Renal cortex interstitium (tissue), 11 donors: ENCODE results near the gene SLC9B2. TPM values are rescaled to one million over a fixed set of nuclear protein-coding genes. Genes with fewer than 3 reads are reported as not detected.

Experiments
- DNase-seq, 11 donors: peaks; one replicate each; pipeline ENCODE4 v3.0.0-alpha.2; 2013; ENCODE audit warnings: low read depth in 9 of 11, low spot score in 4 of 11; ENCODE audit errors: extremely low read depth in 1 of 11
- polyA plus RNA-seq, 3 donors: library from polyadenylated mRNA; unstranded; fragments of 120-200 nt; gene quantifications; one replicate each; pipeline ENCODE4 v1.2.1, GENCODE V29; 2013; ENCODE audit not compliant: insufficient read length in 3 of 3

The SLC9B2 gene
- polyA plus RNA-seq, 3 donors = 5.3 to 8.2 (median 6.0) TPM

DNA sequence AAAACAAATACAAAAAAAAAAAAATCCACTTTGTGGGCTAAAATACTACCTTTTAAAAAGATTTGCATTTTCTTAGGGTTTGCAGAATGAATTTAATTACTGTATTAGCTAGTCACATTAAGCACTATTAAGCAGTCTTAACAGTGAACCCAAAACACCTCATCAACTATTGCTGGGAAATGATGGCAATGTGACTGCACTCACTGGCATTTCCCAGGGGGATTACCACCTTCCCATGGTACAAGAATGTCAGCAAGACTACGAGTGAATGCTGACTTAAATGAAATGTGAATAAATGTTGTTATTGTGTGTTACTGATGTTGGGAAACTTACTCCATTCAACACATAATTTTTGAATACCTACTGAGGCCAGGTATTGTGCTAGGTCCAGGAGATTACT lies 10.0 kb upstream of the SLC9B2 start:
- no peak for DNase-seq

DNA sequence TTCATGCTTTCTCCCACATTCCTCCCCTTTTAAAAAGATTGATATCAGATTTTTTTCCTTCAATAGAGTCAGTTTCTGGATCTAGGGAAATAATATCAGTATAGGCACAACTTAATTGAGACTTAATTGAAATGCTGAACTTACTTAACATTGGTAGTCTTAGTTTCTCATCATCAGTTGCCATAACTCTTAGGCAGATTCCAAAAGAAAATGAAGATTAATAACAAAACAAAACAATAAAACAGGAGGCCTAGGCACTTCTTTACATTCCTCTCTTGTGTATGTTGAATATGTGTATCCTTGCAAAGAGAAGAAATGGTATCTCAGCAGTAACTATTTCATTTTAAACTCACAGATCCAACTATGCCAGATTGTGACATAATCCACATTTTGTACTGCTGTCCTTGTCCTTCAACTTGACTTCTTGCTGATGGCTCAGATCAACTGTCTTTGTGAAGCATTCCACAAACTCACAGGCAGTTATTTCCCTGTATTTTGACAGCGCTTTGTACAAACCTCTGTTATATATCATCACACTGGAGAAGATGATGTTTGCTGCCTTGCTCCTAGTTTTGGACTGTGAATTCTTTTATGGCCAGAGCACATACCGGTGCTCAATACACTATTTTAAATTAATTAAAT lies 9.1 kb upstream of the SLC9B2 start:
- DNase-seq = no peak

DNA sequence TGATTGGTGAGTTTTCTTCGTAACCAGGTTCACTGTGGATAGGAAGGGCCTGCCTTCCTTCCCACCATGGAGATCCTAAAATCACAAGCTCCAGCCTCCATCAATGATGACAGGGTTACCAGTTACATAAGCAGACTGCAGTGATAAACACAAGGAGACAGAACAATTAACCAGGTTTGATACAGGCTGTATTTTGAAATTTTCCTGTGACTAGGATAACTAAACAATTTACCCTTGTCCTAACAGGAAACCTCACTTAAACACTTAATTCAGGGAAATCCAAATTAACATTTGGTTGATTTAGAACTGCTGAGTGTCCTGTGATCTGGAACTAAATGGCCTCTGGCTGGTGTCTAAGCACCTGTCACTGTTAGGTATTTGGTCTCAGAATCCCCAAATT lies 3.1 kb upstream of the SLC9B2 start:
- DNase-seq = no peak

DNA sequence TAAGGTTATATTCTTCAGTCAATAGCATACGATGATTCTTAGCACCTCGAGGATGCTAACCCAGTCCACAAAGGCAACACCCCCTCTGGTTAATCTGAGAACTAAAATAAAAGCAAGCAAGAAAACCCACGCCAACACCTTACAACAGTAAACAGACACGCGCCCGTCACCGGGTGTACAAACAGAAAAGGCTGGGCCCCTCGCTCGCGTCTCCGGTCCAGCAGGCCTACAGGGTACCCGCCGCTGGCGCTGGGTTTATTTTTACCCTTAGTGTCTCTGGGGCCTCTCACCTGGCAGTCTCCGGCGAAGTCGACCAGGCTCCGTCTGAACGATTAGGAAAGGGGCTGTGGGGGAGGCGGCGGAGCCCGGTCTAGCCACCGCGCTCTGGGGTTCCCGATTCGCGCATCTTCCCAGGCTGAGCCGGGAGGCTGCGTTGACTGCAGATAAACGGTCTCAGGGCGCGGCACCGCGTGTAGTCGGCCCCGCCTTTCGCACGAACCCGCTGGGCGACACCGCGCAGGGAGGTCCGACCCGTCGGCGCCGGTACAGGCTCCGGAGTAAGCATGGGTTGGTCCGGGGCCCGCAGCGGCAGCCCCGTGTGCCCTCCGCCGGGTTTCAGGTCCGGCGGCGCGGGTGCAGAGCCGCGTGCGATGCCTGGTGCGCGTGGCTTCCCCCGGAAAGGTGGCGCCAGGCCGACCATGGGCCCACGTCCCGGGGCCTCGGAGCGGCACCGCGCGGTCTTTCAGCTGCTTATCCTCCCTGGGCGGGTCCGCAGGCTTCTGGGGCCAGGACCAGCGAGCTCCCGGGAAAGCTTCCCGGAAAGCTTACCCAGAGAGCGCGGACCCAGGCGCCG lies 441 bp downstream of the SLC9B2 start:
- DNase-seq = peak in 6 of 11 donors; percentile 24 to 55 (median 32)

DNA sequence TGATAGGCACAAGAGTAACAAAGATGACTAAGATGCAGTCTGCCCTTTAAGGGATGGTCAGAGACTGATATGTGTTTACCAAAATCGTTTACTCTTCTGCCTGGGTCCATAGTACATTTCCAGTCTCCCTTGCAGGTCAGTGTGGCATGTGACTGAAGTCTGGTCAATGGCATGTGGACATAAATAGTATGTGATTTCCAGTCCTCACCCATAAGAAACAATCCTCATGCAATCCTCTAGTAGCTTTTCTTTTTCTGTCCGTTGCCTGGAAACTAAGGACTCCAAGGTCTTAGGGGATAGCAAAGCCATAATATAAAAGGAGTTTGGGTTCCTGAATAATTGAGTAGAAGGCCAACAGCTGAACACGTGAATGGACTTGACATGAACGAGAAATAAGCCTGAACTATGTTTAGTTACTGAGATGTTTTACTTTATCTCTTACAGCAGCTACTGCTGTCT lies 1.1 kb downstream of the SLC9B2 start:
- DNase-seq = peak in 1 of 11 donors; percentile 6

DNA sequence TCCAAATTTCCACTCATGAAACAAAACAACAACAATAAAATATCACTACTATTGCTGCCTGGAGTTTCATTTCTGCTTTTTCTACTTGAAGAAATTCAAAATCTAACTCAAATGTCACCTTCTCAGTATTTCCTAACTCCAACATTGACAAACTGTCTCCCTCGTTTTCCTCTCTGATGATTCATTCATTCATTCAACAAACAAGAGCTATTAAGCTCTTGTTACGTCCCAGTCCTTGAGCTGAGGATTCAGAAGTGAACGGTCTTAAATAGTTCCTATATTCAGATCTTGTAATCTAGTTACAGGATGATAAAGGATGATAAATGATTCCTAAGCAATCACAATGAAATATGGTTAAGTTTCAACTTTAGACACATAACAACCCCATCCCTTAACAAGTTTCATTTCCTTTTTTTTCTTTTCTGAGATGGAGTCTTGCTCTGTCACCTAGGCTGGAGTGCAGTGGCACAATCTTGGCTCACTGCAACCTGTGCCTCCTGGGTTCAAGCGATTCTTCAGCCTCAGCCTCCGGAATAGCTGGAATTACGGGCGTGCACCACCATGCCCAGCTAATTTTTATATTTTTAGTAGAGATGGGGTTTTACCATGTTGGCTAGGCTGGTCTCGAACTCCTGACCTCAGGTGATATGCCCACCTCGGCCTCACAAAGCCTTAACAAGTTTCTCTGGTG lies 1.7 kb downstream of the SLC9B2 start:
- DNase-seq = no peak

DNA sequence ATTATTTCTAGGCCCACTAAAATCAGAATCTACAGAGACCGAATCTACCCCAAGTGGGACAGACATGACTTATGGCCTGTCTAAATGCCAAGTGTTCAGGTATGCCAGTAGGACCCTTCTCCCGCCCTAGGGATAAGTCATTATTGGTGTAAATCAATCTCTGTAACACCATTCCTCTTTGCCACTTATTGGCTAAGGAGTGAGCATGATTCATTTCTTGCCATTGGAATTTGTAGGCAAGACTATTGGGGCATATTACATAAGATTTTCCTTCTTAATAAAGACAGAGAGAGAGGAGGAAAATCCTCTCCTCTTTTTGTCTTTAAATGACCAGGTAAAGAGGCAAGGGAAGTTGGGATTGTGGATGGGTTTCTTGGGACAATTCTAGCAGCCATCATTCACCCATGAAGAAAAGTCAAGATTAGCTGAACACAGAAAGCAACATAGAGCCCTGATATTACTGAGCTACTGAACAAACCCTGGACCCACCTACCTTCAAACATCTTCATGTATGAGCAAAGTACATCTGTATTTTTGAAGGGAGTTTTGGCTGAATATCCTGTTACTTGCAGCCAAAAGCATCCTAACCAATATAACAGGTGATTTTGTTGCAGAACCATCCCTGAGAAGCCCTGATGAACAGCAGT lies 2.6 kb downstream of the SLC9B2 start:
- no peak for DNase-seq

DNA sequence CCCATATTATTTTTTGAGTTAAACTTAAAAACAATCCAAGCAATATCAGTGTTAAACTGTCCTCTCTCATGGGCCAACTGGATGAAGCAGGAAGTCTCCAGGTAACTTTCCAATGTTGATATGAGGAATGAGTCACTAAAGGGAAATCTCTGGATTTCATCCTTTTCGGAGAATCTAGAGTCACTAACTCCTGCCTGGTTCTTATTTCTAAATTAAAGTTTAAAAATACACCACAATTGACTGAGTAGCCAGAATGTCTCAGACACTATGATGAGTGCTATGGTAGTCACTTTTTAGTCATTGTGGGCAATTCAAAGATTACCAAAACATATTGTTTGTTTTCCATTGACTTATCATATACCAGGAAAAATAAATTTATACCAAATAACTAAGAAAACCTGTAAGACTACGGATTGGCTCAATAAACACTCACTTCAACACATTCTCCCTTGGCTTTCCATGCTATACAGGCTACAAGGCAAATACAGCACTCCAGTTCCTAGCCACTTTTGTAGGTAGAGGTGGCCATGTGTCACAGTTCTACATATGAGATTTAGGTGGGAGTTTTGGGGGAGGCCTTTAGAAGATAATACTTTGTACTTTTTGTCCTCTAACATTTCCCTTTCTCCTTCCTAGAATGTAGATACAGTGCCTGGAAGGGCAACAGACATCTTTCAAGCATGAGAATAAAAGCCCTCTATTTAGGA lies 8.6 kb downstream of the SLC9B2 start:
- DNase-seq = no peak

DNA sequence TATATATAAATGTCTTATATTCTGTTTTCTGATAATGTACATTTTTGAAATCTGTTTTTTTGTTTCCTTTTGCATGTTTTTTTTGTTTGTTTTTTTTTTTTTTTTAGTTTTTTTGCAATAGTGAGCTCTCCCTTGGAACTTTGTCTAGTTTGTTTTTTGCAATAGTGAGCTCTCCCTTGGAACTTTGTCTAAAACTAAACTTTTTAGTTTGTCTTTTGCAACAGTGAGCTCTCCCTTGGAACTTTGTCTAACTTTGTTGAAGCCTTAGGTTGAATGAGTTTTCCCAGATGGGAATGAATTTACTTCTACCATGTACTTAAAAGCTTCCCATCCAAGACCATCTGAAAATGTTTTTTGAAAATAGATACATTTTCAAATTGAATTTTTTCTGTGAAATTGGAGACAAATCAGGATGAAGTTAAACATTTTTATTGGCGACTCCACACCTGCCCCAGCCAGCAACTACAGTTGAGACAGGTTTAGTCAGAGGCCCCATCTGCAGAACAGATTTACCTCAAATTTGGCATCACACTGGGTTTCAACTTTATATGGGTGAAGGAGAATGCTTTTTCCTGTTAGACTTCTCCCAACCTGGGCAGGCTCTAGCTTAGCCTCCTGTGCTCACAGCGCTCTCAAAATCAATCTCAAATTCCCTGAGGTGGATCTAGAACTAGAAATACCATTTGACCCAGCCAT lies 16.0 kb downstream of the SLC9B2 start:
- no peak for DNase-seq

DNA sequence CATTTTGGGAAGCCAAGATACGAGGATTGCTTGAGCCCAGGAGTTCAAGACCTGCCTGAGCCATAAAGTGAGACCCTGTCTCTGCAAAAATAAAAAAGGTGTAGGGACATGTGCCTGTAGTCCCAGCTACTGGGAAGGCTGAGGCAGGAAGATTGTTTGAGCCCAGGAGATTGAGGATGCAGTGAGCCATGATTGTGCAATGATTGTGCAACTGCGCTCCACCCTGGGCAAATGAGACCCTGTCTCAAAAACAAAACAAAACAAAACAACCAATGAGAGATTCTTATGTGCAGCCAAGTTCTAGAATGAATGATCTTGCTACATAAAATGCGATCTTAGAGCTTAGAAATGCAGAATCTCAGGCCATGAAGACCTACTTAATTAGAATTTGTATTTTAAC lies 22.5 kb downstream of the SLC9B2 start:
- DNase-seq = no peak

DNA sequence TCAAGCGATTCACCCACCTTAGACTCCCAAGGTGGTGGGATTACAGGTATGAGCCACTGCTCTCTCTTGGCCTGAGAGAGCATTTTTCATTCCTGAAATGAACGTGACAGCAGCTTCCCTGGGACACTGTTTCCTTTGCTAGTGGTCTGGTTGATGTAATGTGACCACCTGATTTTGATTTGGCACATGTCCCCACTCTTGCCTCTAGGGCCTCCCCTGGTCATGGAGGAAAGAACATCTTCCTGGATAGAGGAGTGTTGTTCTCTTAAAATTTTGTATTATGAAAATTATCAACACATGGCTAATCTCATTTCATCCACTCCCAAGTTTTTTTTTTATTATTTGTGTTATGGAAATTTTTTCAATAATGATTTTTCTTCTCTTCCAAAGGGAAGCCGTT lies 23.8 kb downstream of the SLC9B2 start:
- no peak for DNase-seq

DNA sequence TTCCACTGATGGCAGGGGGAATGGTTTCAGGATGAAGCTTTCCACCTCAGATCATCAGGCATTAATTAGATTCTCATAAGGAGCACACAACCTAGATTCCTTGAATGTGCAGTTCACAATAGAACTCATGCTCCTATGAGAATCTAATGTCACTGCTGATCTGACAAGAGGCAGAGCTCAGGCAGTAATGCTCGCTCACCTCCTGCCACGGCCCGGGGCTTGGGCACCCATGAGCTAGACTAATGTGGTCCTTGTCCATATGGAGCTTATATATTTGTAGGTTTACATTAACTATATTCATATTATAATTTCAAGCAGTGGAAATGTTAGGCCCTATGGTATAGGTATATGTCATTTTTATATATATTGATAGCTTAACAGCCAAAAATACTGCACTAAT lies 24.4 kb downstream of the SLC9B2 start:
- DNase-seq = no peak

DNA sequence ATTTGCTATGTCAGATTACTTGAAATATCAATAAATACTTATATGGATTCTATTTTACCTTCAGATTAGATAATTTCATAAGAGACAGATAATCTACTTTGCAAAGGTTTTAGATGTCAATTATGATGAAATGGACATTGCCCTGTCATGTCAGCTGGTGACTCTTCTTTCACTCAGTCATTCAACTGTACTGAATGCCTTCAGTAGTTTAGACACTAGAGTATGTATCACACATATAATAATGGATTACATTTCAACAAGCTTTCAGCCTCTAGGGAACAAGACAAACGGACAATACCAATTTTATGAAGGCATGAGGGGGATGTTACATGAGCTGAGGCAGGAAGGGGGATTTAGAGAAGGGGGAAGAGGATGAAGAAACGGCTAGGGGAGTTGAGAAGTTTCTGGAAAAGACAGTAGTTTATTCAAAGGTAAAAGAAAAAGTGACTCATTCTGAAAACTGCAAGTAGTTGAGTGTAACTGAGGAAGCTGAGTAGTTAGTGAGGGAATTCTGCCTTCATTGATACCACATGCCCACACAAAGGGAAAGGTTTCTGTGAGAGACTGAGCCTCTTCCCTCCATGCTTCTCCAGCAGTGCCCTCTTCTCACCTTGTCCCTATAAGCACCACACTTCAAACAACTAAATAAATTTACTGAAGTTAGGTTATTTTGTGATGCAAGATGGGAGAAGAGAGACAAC lies 25.7 kb downstream of the SLC9B2 start:
- DNase-seq = no peak

DNA sequence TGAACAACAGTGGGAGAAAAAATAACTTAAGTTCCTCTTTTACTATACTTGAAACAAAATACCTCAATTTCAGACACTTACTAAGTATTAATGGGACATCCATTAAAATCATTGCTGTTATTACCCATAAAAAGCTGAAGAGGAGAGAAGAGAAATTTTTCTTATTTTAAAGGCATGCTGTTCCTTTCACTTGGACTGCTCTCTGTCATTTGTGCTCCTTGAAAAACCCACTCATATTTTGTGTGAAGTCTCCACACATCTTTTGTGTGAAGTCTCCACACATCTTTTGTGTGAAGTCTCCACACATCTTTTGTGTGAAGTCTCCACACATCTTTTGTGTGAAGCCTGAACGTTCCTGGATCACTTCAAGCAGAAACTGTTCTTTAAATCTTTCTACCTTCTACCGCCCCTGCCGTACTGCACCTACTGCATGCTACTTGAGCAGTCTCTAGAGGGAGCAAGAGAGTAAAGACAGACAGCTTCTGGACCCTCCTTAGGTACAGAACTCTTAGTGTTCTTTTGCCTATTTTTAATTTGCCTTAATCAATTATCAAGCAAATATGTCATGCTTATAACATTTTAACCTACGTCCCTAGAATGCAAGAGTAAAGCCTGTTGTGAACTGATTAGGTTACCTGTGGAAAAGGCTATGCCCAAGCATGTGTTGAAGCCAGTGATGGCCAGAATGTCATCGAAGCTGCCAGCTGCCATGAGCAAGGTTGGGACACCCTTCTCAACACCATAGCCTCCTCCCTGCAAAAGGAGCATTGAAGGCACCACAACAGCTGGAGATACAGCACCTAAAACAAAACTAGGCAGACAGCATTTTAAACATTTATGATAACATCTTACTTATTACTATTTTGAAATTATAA lies 29.9 kb downstream of the SLC9B2 start:
- DNase-seq = peak in 9 of 11 donors; percentile 6 to 28 (median 13)

DNA sequence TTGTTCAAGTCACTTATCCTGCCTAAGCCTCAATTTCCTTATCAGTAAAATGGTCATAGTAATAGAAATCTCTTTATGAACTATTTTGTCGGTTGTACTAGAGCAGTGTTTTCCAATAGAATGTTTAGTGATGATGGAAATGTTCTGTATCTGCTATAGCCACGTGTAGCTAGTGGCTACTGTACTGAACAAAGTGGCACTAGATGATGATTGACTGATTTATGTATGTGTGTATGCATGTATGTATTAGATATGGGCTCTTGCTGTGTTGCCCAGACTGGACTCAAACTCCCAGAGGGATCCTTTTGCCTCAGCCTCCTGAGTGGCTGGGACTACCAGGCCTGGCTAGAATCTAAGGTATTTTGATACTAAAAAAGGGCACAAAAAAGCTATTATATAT lies 32.4 kb downstream of the SLC9B2 start:
- no peak for DNase-seq

DNA sequence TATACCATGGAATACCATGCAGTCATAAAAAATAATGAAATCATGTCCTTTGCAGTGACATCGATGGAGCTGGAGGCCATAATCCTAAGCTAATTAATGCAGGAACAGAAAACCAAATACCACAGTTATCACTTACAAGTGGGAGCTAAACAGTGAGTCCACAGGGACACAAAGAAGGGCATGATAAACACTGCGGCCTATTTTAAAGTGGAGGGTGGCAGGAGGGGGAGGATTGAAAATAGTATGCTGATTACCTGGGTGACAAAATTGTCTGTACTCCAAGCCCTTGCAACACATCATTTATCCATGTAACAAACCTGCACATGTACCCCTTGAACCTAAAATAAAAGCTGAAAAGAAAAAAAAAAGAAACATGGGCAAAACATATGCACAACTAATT lies 40.4 kb downstream of the SLC9B2 start:
- no peak for DNase-seq

DNA sequence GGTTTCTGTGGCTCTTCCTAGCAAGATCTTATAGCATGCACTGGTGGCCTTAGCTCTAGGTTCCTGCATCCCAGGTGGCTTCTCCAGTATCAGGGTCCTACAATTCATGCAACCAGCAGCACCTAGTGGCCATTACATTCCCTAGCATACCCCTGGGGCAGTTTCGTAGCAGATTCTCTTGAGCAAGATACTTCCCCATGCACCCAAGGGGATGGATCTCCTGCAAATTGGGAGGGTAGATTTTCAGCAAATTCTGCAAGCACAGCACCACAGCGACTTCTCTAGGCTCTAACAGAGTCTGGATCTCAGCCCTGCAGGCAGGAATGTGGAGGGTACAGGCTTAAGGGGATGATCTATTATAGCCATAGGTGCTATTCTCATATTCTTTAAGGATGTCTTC lies 44.0 kb downstream of the SLC9B2 start:
- DNase-seq = no peak
